Colonic mucosa (tissue), 4 donors: ENCODE data around the gene COBL. TPM values are rescaled to one million over a fixed set of nuclear protein-coding genes. Genes with fewer than 3 reads are reported as not detected.

Source experiments
- DNase-seq: peaks from one replicate; pipeline ENCODE4 v3.0.0-alpha.2; 2020
- H3K27ac ChIP-seq: fragments of 200-600 bp; one replicate; pipeline ENCODE4 v1.8.0; 2021
- H3K27me3 ChIP-seq: fragments of 200-600 bp; one replicate; pipeline ENCODE4 v1.8.0; 2021
- H3K36me3 ChIP-seq: fragments of 200-600 bp; one replicate; pipeline ENCODE4 v1.8.0; 2021
- H3K4me1 ChIP-seq: fragments of 200-600 bp; one replicate; pipeline ENCODE4 v1.8.0; 2021; ENCODE audit warnings: mild to moderate bottlenecking
- H3K4me3 ChIP-seq: fragments of 200-600 bp; one replicate; pipeline ENCODE4 v1.8.0; 2021
- H3K9ac ChIP-seq, 2 donors: one replicate each; pipeline ENCODE4 v1.7.0; 2013; ENCODE audit warnings: control low read depth in 2 of 2, low read depth in 2 of 2, low read length in 2 of 2
- H3K9me3 ChIP-seq: fragments of 200-600 bp; one replicate; pipeline ENCODE4 v1.8.0; 2021
- CTCF ChIP-seq: fragments of 200-600 bp; IDR thresholded peaks from one replicate; pipeline ENCODE4 v1.8.0; 2022; ENCODE audit warnings: antibody characterized with exemption, mild to moderate bottlenecking
- intact Hi-C: fragments of 100-400 bp; cut with DNase I; formaldehyde crosslinking; loops from one replicate; pipeline ENCODE4 v1.14.1; 2022
- total RNA-seq, 2 donors: library from RNA; stranded (reverse); fragmentation: NEBNext Ultra II Directional in 1 of 2; extraction: Animal tissue kit (Norgen Biotek cat#: 25700) in 1 of 2; gene quantifications; one replicate each; pipeline ENCODE4 v1.2.1, GENCODE V29; 2021
- donor health status: healthy.
- donor health status: DM: no; HTN: no; CAD: no.
- donor health status: DM: no; HTN: no; CAD: no.

The COBL gene
- total RNA-seq, 2 donors from 2014 or later = 36.8 to 49.2 TPM

GRCh38 chr7:51273360-51273759, 43.2 kb downstream of the COBL start:
- H3K9me3 ChIP-seq = no peaks in the 10 kb centered on the region
- intact Hi-C loops = no loop called here
- H3K27me3 ChIP-seq = no peaks in the 10 kb centered on the region
- no peaks in the 10 kb centered on the region for H3K36me3 ChIP-seq
- no peak overlapping the region for H3K27ac ChIP-seq
- no peak overlapping the region for H3K4me3 ChIP-seq
- no peak for DNase-seq
- TF ChIP-seq CTCF = no peak
- no peaks in the 10 kb centered on the region for H3K4me1 ChIP-seq
- H3K9ac ChIP-seq = no peak overlapping the region

- no peaks in the 10 kb centered on the region for H3K9me3 ChIP-seq
Observed at GRCh38 chr7:51270965-51271364, 45.6 kb downstream of the COBL start.

GRCh38 chr7:51269911-51270310, 46.7 kb downstream of the COBL start:
- peaks cover 3% of the 10 kb centered on the region for H3K4me1 ChIP-seq
- H3K4me3 ChIP-seq = no peak overlapping the region
- no peak for DNase-seq
- no peaks in the 10 kb centered on the region for H3K9me3 ChIP-seq
- intact Hi-C loops = no loop called here
- no peak overlapping the region for H3K9ac ChIP-seq
- no peaks in the 10 kb centered on the region for H3K27me3 ChIP-seq
- no peak overlapping the region for H3K27ac ChIP-seq
- no peaks in the 10 kb centered on the region for H3K36me3 ChIP-seq
- TF ChIP-seq CTCF = no peak

More at GRCh38 chr7:51270965-51271364, 45.6 kb downstream of the COBL start:
- Histone ChIP-seq H3K4me3 (no peak overlapping the region), H3K27ac (no peak overlapping the region), H3K4me1 (no peaks in the 10 kb centered on the region), H3K36me3 (no peaks in the 10 kb centered on the region), H3K27me3 (no peaks in the 10 kb centered on the region), H3K9ac (no peak overlapping the region)
- no peak for DNase-seq
- no peak for TF ChIP-seq CTCF
- intact Hi-C loops = no loop called here

GRCh38 chr7:51269321-51269720, 47.3 kb downstream of the COBL start:
- no peaks in the 10 kb centered on the region for H3K27me3 ChIP-seq
- H3K4me3 ChIP-seq = no peak overlapping the region
- peaks cover 3% of the 10 kb centered on the region for H3K4me1 ChIP-seq
- intact Hi-C loops = no loop called here
- H3K36me3 ChIP-seq = no peaks in the 10 kb centered on the region
- no peaks in the 10 kb centered on the region for H3K9me3 ChIP-seq
- TF ChIP-seq CTCF = no peak
- no peak overlapping the region for H3K9ac ChIP-seq
- H3K27ac ChIP-seq = no peak overlapping the region
- DNase-seq = no peak

- Histone ChIP-seq H3K9ac (no peak overlapping the region), H3K9me3 (no peaks in the 10 kb centered on the region), H3K27ac (no peak overlapping the region), H3K4me3 (no peak overlapping the region), H3K36me3 (no peaks in the 10 kb centered on the region), H3K4me1 (peaks cover 3% of the 10 kb centered on the region), H3K27me3 (no peaks in the 10 kb centered on the region)
- intact Hi-C loops = no loop called here
- TF ChIP-seq CTCF = no peak
- DNase-seq = no peak
Observed at GRCh38 chr7:51268859-51269258, 47.8 kb downstream of the COBL start.

GRCh38 chr7:51267169-51267568, 49.4 kb downstream of the COBL start:
- no peak overlapping the region for H3K9ac ChIP-seq
- no peak for TF ChIP-seq CTCF
- intact Hi-C loops = no loop called here

More at GRCh38 chr7:51267169-51267568, 49.4 kb downstream of the COBL start:
- H3K9me3 ChIP-seq = no peaks in the 10 kb centered on the region
- H3K4me3 ChIP-seq = no peak overlapping the region
- no peak overlapping the region for H3K27ac ChIP-seq
- no peaks in the 10 kb centered on the region for H3K36me3 ChIP-seq
- no peaks in the 10 kb centered on the region for H3K27me3 ChIP-seq
- peaks cover 14% of the 10 kb centered on the region for H3K4me1 ChIP-seq
- DNase-seq = no peak
